Gastrocnemius medialis (tissue), 4 donors: ENCODE measurements around the gene TIPRL. TPM values are rescaled to one million over a fixed set of nuclear protein-coding genes. Genes with fewer than 3 reads are reported as not detected.

ENCODE experiments used
- ATAC-seq, 2 donors: fragments of 150-250 bp; one replicate each; pipeline ENCODE4 v1.9.1; 2016
- DNase-seq, 2 donors: peaks; one replicate each; pipeline ENCODE4 v3.0.0-alpha.2; 2019
- H3K27ac ChIP-seq, 4 donors: fragments of 200-600 bp; sonication (generic); 1 replicate in 1 of 4; 2 replicates in 3 of 4; pipeline ENCODE4 v1.5.1; 2016 to 2018; ENCODE audit warnings: mild to moderate bottlenecking in 2 of 4, moderate library complexity in 1 of 4
- H3K27me3 ChIP-seq, 3 donors: fragments of 200-600 bp; sonication (generic) in 2 of 3; 1 replicate in 1 of 3; 2 replicates in 2 of 3; pipeline versions ENCODE4 v1.5.1 to v1.6.0; 2016 to 2019; ENCODE audit warnings: mild to moderate bottlenecking in 1 of 3, moderate library complexity in 1 of 3
- H3K36me3 ChIP-seq, 2 donors: fragments of 200-600 bp; sonication (generic) in 1 of 2; one replicate each; pipeline ENCODE4 v1.5.1; 2017 to 2018
- H3K4me1 ChIP-seq, 2 donors: fragments of 200-600 bp; sonication (generic) in 1 of 2; one replicate each; pipeline ENCODE4 v1.5.1; 2016 to 2017; ENCODE audit warnings: mild to moderate bottlenecking in 2 of 2
- H3K4me3 ChIP-seq, 4 donors: fragments of 200-600 bp; sonication (generic) in 3 of 4; 1 replicate in 1 of 4; 2 replicates in 3 of 4; pipeline ENCODE4 v1.5.1; 2016 to 2019; ENCODE audit warnings: mild to moderate bottlenecking in 2 of 4
- H3K9me3 ChIP-seq, 3 donors: fragments of 200-600 bp; sonication (generic) in 2 of 3; 1 replicate in 1 of 3; 2 replicates in 2 of 3; pipeline ENCODE4 v1.5.1; 2016 to 2019
- CTCF ChIP-seq, 5 experiments: fragments of 450-650 bp in 3 of 5; fragments of 200-600 bp in 2 of 5; sonication (generic) in 2 of 5; IDR thresholded peaks in 4 of 5; conservative IDR thresholded peaks in 1 of 5; 1 replicate in 4 of 5; 2 replicates in 1 of 5; pipeline ENCODE4 v1.5.1; 2016 to 2019; ENCODE audit warnings: antibody characterized with exemption in 5 of 5, mild to moderate bottlenecking in 3 of 5, moderate library complexity in 3 of 5
- POLR2A ChIP-seq, 2 donors: fragments of 450-650 bp; IDR thresholded peaks; one replicate each; pipeline ENCODE4 v1.6.1; 2017; ENCODE audit warnings: antibody characterized with exemption in 2 of 2, mild to moderate bottlenecking in 2 of 2, moderate library complexity in 2 of 2
- in situ Hi-C, 4 donors: fragments of 200-750 bp; cut with MboI; loops; one replicate each; pipeline versions ENCODE4 v1.15.0 to v1.8.0; 2017; ENCODE audit warnings: low sequenced_read_pairs in 4 of 4
- intact Hi-C: fragments of 100-400 bp; cut with DNase I; formaldehyde crosslinking; loops from one replicate; pipeline ENCODE4 v1.15.1; 2023; ENCODE audit warnings: low total_unique reads
- total RNA-seq, 4 donors: library from RNA; depleted of rRNA; stranded (reverse); fragments of >200 nt; gene quantifications; one replicate each; pipeline versions ENCODE4 v1.1.0 to v1.2.3, GENCODE V29; 2016

The TIPRL gene
- total RNA-seq, 4 donors from 2014 or later = 23.2 to 35.1 (median 27.1) TPM

GRCh38 chr1:168187177-168187576 lies 8.4 kb downstream of the TIPRL start:
- in situ Hi-C loops (no loop called here), intact Hi-C loops (no loop called here)
- DNase-seq = no peak
- no peak overlapping the region for H3K4me3 ChIP-seq
- ATAC-seq = no peak
- no peaks in the 10 kb centered on the region for H3K4me1 ChIP-seq
- TF ChIP-seq CTCF (IDR thresholded peaks at IDR 0.05 in 4 of 5, conservative IDR thresholded peaks at IDR 0.05 in 1 of 5) (no peak), POLR2A (IDR thresholded peaks at IDR 0.05) (no peak)
- no peaks in the 10 kb centered on the region for H3K27me3 ChIP-seq
- peaks cover 0 to 44% of the 10 kb centered on the region in 2 donors for H3K36me3 ChIP-seq
- H3K27ac ChIP-seq = no peak overlapping the region
- H3K9me3 ChIP-seq = no peaks in the 10 kb centered on the region

GRCh38 chr1:168190403-168190802 lies 11.6 kb downstream of the TIPRL start:
- no peak for TF ChIP-seq POLR2A (IDR thresholded peaks at IDR 0.05)
- no peak for TF ChIP-seq CTCF (IDR thresholded peaks at IDR 0.05 in 4 of 5, conservative IDR thresholded peaks at IDR 0.05 in 1 of 5)
- H3K36me3 ChIP-seq = peaks cover 0 to 57% of the 10 kb centered on the region in 2 donors

GRCh38 chr1:168195199-168196135 lies 16.7 kb downstream of the TIPRL start:
- H3K27me3 ChIP-seq = no peaks in the 10 kb centered on the region
- no peaks in the 10 kb centered on the region for H3K9me3 ChIP-seq
- peaks cover 0 to 76% of the 10 kb centered on the region in 2 donors for H3K36me3 ChIP-seq
- DNase-seq (no peak), ATAC-seq (no peak)
- intact Hi-C loops = no loop called here
- TF ChIP-seq CTCF (IDR thresholded peaks at IDR 0.05 in 4 of 5, conservative IDR thresholded peaks at IDR 0.05 in 1 of 5) = no peak
- no peak for TF ChIP-seq POLR2A (IDR thresholded peaks at IDR 0.05)
- H3K4me3 ChIP-seq = no peak overlapping the region
- no peak overlapping the region for H3K27ac ChIP-seq
- H3K4me1 ChIP-seq = no peaks in the 10 kb centered on the region
- in situ Hi-C loops = no loop called here

More at GRCh38 chr1:168190403-168190802, 11.6 kb downstream of the TIPRL start:
- Histone ChIP-seq H3K9me3 (no peaks in the 10 kb centered on the region), H3K4me3 (no peak overlapping the region), H3K27me3 (no peaks in the 10 kb centered on the region), H3K4me1 (no peaks in the 10 kb centered on the region), H3K27ac (no peak overlapping the region)
- intact Hi-C loops (no loop called here), in situ Hi-C loops (no loop called here)
- no peak for DNase-seq
- ATAC-seq = no peak

- Histone ChIP-seq H3K4me1 (no peaks in the 10 kb centered on the region), H3K36me3 (peaks cover 4 to 54% of the 10 kb centered on the region in 2 donors), H3K9me3 (no peaks in the 10 kb centered on the region), H3K27ac (no peak overlapping the region), H3K4me3 (no peak overlapping the region), H3K27me3 (no peaks in the 10 kb centered on the region)
- DNase-seq = no peak
- in situ Hi-C loops (no loop called here), intact Hi-C loops (no loop called here)
- ATAC-seq = no peak
- TF ChIP-seq POLR2A (IDR thresholded peaks at IDR 0.05) (no peak), CTCF (IDR thresholded peaks at IDR 0.05 in 4 of 5, conservative IDR thresholded peaks at IDR 0.05 in 1 of 5) (no peak)
Measured at GRCh38 chr1:168199056-168199455, 20.3 kb downstream of the TIPRL start.
